Keratinocyte (primary cell): Measurements from ENCODE around the gene TMED6.

Experiments
- EZH2 ChIP-seq: IDR thresholded peaks from one replicate; pipeline ENCODE4 v1.6.1; 2012; ENCODE audit warnings: inconsistent platforms, mild to moderate bottlenecking, low read length, moderate library complexity
- TF ChIP-seq, protein P1 (sequence below), 3 experiments: IDR thresholded peaks in 1 of 3; conservative IDR thresholded peaks in 1 of 3; optimal IDR thresholded peaks in 1 of 3; 2 replicates in 2 of 3; 3 replicates in 1 of 3; pipeline versions ENCODE3 to v1.5.1; 2011; ENCODE audit warnings: low read length in 3 of 3, mild to moderate bottlenecking in 3 of 3, moderate library complexity in 2 of 3, control low read depth in 1 of 3, inconsistent platforms in 1 of 3; ENCODE audit not compliant: insufficient read depth in 2 of 3; ENCODE audit errors: extremely low read depth in 1 of 3

DNA sequence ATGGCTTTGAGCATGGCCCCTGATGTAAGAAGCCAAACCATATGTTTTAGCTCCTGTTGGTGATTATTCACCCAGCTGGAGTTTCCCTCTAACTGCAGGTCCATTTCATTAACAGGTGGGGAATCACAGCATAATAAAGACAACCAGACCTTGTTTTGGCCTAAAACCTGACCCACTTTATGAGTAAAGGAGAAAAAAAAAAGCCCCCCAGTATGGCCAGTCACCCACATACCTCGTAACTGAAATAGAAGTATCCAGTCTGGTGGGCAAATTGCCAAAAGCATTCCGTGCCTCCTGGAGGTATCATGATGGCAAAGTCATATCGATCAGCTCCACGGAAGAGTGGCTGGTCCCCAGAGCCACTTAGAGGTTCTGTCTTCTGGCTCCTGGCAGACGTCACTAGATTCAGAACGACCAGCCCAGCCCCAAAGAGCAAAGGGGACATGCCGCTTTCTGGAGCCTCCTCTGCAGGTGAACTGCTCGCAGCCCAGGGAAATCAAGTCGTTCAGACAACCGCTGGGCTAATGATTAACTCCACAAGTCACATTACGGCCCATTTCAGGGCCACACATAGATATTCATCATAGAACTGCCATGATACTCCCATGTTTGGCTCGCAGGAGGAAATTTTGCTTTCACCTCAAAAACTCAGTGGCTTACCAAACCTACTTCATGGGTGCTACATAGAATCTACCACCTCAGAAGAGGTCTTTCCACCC lies at the start of gene TMED6:
- TF ChIP-seq, protein P1, sequence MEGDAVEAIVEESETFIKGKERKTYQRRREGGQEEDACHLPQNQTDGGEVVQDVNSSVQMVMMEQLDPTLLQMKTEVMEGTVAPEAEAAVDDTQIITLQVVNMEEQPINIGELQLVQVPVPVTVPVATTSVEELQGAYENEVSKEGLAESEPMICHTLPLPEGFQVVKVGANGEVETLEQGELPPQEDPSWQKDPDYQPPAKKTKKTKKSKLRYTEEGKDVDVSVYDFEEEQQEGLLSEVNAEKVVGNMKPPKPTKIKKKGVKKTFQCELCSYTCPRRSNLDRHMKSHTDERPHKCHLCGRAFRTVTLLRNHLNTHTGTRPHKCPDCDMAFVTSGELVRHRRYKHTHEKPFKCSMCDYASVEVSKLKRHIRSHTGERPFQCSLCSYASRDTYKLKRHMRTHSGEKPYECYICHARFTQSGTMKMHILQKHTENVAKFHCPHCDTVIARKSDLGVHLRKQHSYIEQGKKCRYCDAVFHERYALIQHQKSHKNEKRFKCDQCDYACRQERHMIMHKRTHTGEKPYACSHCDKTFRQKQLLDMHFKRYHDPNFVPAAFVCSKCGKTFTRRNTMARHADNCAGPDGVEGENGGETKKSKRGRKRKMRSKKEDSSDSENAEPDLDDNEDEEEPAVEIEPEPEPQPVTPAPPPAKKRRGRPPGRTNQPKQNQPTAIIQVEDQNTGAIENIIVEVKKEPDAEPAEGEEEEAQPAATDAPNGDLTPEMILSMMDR (optimal IDR thresholded peaks at IDR 0.05 in 1 of 3, IDR thresholded peaks at IDR 0.05 in 1 of 3, conservative IDR thresholded peaks at IDR 0.05 in 1 of 3; ENCODE audit: extremely low read depth in 1 of 3, insufficient read depth in 2 of 3, low read length in 3 of 3): no peak
- no peak for TF ChIP-seq EZH2
